HS-5 (cell line): ENCODE results near the gene TRMT11.
A peak's percentile ranks its signal among the peaks of the same experiment; 100 is the strongest.
"Not testable (repeated sequence)": the region's sequence is repeated elsewhere in the genome, so short reads cannot be mapped to it uniquely, and the experiment has no call there.

Source experiments
- DNase-seq: peaks from one replicate; pipeline ENCODE4 v3.0.0-alpha.2; 2012; ENCODE audit warnings: low read depth

The TRMT11 gene

GRCh38 chr6:125956506-125957390, 29.6 kb upstream of the TRMT11 start, which contains the start of gene HINT3:
Gene HINT3, plus strand, starts transcription at chr6:125956770. Its CDS starts 208 bp downstream, at chr6:125956978.
- peak; percentile 90 for DNase-seq

GRCh38 chr6:125957391-125957693, 29.0 kb upstream of the TRMT11 start:
- DNase-seq, result no peak

- DNase-seq, result no peak
Observed at GRCh38 chr6:125957845-125958244, 28.5 kb upstream of the TRMT11 start.

GRCh38 chr6:125959041-125959440, 27.3 kb upstream of the TRMT11 start:
- DNase-seq, result no peak

GRCh38 chr6:125961117-125961516, 25.2 kb upstream of the TRMT11 start:
- DNase-seq, result no peak

- DNase-seq, result no peak
Observed at GRCh38 chr6:125962900-125963497, 23.3 kb upstream of the TRMT11 start.

- no peak for DNase-seq
Observed at GRCh38 chr6:125963817-125964216, 22.5 kb upstream of the TRMT11 start.

- no peak for DNase-seq
Observed at GRCh38 chr6:125966569-125966968, 19.8 kb upstream of the TRMT11 start.

GRCh38 chr6:125968493-125968892, 17.8 kb upstream of the TRMT11 start:
- no peak for DNase-seq

- DNase-seq, result no peak
Observed at GRCh38 chr6:125970760-125971159, 15.6 kb upstream of the TRMT11 start.

- DNase-seq, result not testable (repeated sequence)
Observed at GRCh38 chr6:125972478-125972877, 13.9 kb upstream of the TRMT11 start.

GRCh38 chr6:125974214-125974866, 12.0 kb upstream of the TRMT11 start:
- DNase-seq, result no peak

GRCh38 chr6:125979101-125979500, 7.2 kb upstream of the TRMT11 start:
- DNase-seq, result no peak

GRCh38 chr6:125981571-125982185, 4.7 kb upstream of the TRMT11 start:
- no peak for DNase-seq

- DNase-seq, result peak; percentile 49
Observed at GRCh38 chr6:125983246-125983945, 2.9 kb upstream of the TRMT11 start.

GRCh38 chr6:125984311-125984710, 2.0 kb upstream of the TRMT11 start:
- no peak for DNase-seq

GRCh38 chr6:125985522-125985921, 818 bp upstream of the TRMT11 start:
- DNase-seq, result no peak

- no peak for DNase-seq
Observed at GRCh38 chr6:125985979-125986300, 400 bp upstream of the TRMT11 start.

GRCh38 chr6:125987026-125987617, 782 bp downstream of the TRMT11 start:
- DNase-seq, result no peak

- no peak for DNase-seq
Observed at GRCh38 chr6:125988280-125988679, 1.9 kb downstream of the TRMT11 start.

- no peak for DNase-seq
Observed at GRCh38 chr6:125989631-125990030, 3.3 kb downstream of the TRMT11 start.

GRCh38 chr6:125991653-125992052, 5.3 kb downstream of the TRMT11 start:
- DNase-seq, result no peak
